IPS-15b (cell line): ENCODE data around the gene ACSM2A.
"Not testable (repeated sequence)": the region's sequence is repeated elsewhere in the genome, so short reads cannot be mapped to it uniquely, and the experiment has no call there.

ENCODE experiments used
- H3K27me3 ChIP-seq: one replicate; pipeline ENCODE4 v1.6.1; 2013; ENCODE audit warnings: low read length; ENCODE audit not compliant: control insufficient read depth, insufficient read depth
- H3K36me3 ChIP-seq: one replicate; pipeline ENCODE4 v1.6.1; 2013; ENCODE audit warnings: low read length; ENCODE audit not compliant: control insufficient read depth, insufficient read depth
- H3K4me1 ChIP-seq: one replicate; pipeline ENCODE4 v1.6.1; 2013; ENCODE audit warnings: mild to moderate bottlenecking, low read length; ENCODE audit not compliant: control insufficient read depth, insufficient read depth
- H3K4me3 ChIP-seq: one replicate; pipeline ENCODE4 v1.5.1; 2013; ENCODE audit warnings: low read depth, low read length
- H3K9ac ChIP-seq: one replicate; pipeline ENCODE4 v1.6.1; 2013; ENCODE audit warnings: low read depth, mild to moderate bottlenecking, low read length
- H3K9me3 ChIP-seq: one replicate; pipeline ENCODE4 v1.6.1; 2013; ENCODE audit warnings: mild to moderate bottlenecking, low read length; ENCODE audit not compliant: control insufficient read depth, insufficient read depth

The ACSM2A gene

GRCh38 chr16:20451364-20451763 is at the start of gene ACSM2A:
ACSM2A (plus strand) TSS chr16:20451521; CDS start chr16:20460115, 8,594 bp downstream.
- H3K4me1 ChIP-seq, H3K4me3 ChIP-seq, H3K9ac ChIP-seq, H3K9me3 ChIP-seq, H3K36me3 ChIP-seq, H3K27me3 ChIP-seq: not testable (repeated sequence)

GRCh38 chr16:20402651-20403050 is 48.7 kb upstream of the ACSM2A start:
- H3K4me3 ChIP-seq, result no peak overlapping the region
- no peaks in the 10 kb centered on the region for H3K36me3 ChIP-seq
- H3K4me1 ChIP-seq, result no peaks in the 10 kb centered on the region
- no peaks in the 10 kb centered on the region for H3K9me3 ChIP-seq
- no peaks in the 10 kb centered on the region for H3K27me3 ChIP-seq
- no peak overlapping the region for H3K9ac ChIP-seq

GRCh38 chr16:20404637-20405036 is 46.7 kb upstream of the ACSM2A start, which contains the start of gene PDILT:
PDILT (minus strand) TSS chr16:20404737; CDS start chr16:20399300, 5,437 bp downstream.
- H3K4me3 ChIP-seq, result no peak within 1 kb of the TSS
- H3K27me3 ChIP-seq, result no peaks in the 10 kb centered on the region
- H3K9ac ChIP-seq, result no peak within 1 kb of the TSS
- H3K4me1 ChIP-seq, result no peaks in the 10 kb centered on the region
- no peaks in the 10 kb centered on the region for H3K36me3 ChIP-seq
- no peaks in the 10 kb centered on the region for H3K9me3 ChIP-seq

- Histone ChIP-seq H3K36me3 (no peaks in the 10 kb centered on the region), H3K9me3 (no peaks in the 10 kb centered on the region), H3K9ac (no peak within 1 kb of the TSS), H3K4me1 (no peaks in the 10 kb centered on the region), H3K27me3 (no peaks in the 10 kb centered on the region), H3K4me3 (no peak within 1 kb of the TSS)
Measured at GRCh38 chr16:20409398-20410120, 41.8 kb upstream of the ACSM2A start, which contains the start of gene ACSM5. ACSM5 (plus strand) TSS chr16:20409534; CDS start chr16:20411485, 1,951 bp downstream.

GRCh38 chr16:20410121-20410723 is 41.1 kb upstream of the ACSM2A start:
- no peak overlapping the region for H3K4me3 ChIP-seq
- H3K4me1 ChIP-seq, result no peaks in the 10 kb centered on the region
- no peak overlapping the region for H3K9ac ChIP-seq
- H3K36me3 ChIP-seq, result no peaks in the 10 kb centered on the region
- no peaks in the 10 kb centered on the region for H3K9me3 ChIP-seq
- no peaks in the 10 kb centered on the region for H3K27me3 ChIP-seq

GRCh38 chr16:20411055-20411454 is 40.3 kb upstream of the ACSM2A start:
- H3K36me3 ChIP-seq, result no peaks in the 10 kb centered on the region
- H3K9me3 ChIP-seq, result no peaks in the 10 kb centered on the region

GRCh38 chr16:20415541-20415940 is 35.8 kb upstream of the ACSM2A start:
- Histone ChIP-seq H3K4me3 (no peak overlapping the region), H3K36me3 (no peaks in the 10 kb centered on the region), H3K9me3 (no peaks in the 10 kb centered on the region), H3K9ac (no peak overlapping the region), H3K27me3 (no peaks in the 10 kb centered on the region), H3K4me1 (no peaks in the 10 kb centered on the region)

More at GRCh38 chr16:20411055-20411454, 40.3 kb upstream of the ACSM2A start:
- no peak overlapping the region for H3K9ac ChIP-seq
- no peaks in the 10 kb centered on the region for H3K27me3 ChIP-seq
- H3K4me1 ChIP-seq, result no peaks in the 10 kb centered on the region
- H3K4me3 ChIP-seq, result no peak overlapping the region

GRCh38 chr16:20419093-20419492 is 32.2 kb upstream of the ACSM2A start:
- not testable (repeated sequence) for H3K36me3 ChIP-seq, H3K9ac ChIP-seq, H3K4me1 ChIP-seq, H3K27me3 ChIP-seq, H3K9me3 ChIP-seq, H3K4me3 ChIP-seq

- H3K9ac ChIP-seq, H3K27me3 ChIP-seq, H3K9me3 ChIP-seq, H3K36me3 ChIP-seq, H3K4me1 ChIP-seq, H3K4me3 ChIP-seq: not testable (repeated sequence)
Measured at GRCh38 chr16:20421748-20422147, 29.6 kb upstream of the ACSM2A start.

GRCh38 chr16:20423772-20424128 is 27.6 kb upstream of the ACSM2A start:
- H3K27me3 ChIP-seq, H3K9me3 ChIP-seq, H3K9ac ChIP-seq, H3K36me3 ChIP-seq, H3K4me1 ChIP-seq, H3K4me3 ChIP-seq: not testable (repeated sequence)

GRCh38 chr16:20424129-20424866 is 27.0 kb upstream of the ACSM2A start:
- no peak overlapping the region for H3K4me3 ChIP-seq
- no peaks in the 10 kb centered on the region for H3K9me3 ChIP-seq
- H3K4me1 ChIP-seq, result no peaks in the 10 kb centered on the region
- H3K36me3 ChIP-seq, result no peaks in the 10 kb centered on the region
- H3K9ac ChIP-seq, result no peak overlapping the region
- no peaks in the 10 kb centered on the region for H3K27me3 ChIP-seq

GRCh38 chr16:20427401-20427797 is 23.9 kb upstream of the ACSM2A start:
- not testable (repeated sequence) for H3K4me1 ChIP-seq, H3K27me3 ChIP-seq, H3K9ac ChIP-seq, H3K36me3 ChIP-seq, H3K4me3 ChIP-seq, H3K9me3 ChIP-seq
